HG02885 (cell line): ENCODE results near the gene TNIK.
A peak's percentile ranks its signal among the peaks of the same experiment; 100 is the strongest.

Experiments
- ATAC-seq: cut with Tn5 transposase; IDR thresholded peaks from one replicate; pipeline ENCODE4 v1.9.1; 2021; ENCODE audit warnings: mild to moderate bottlenecking; ENCODE audit not compliant: unreplicated experiment, poor library complexity

The TNIK gene

GRCh38 chr3:171470714-171471227 lies 10.6 kb upstream of the TNIK start:
- no peak for ATAC-seq

DNA sequence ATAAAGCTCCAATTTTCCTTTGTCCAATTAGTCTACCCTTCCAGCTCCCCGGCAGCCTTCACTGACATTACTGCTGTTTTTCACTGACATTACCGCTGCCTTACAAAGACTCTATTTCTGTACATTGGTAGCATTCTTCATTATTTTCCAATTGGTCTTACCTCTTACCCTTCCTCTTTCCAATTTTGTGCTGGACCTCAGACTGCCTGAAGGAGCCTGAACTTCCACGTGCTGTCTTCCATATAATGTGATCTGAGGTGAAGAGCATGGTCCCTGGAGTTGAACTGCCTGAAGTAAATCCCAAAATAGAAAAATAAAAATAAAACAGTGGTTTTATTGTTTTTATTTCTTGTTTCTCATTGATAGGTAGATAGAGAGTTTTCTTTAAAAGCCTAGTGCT lies 9.2 kb upstream of the TNIK start:
- ATAC-seq, result no peak

- ATAC-seq, result no peak
These were observed 8.2 kb upstream of the TNIK start for GRCh38 chr3:171468296-171468906.

DNA sequence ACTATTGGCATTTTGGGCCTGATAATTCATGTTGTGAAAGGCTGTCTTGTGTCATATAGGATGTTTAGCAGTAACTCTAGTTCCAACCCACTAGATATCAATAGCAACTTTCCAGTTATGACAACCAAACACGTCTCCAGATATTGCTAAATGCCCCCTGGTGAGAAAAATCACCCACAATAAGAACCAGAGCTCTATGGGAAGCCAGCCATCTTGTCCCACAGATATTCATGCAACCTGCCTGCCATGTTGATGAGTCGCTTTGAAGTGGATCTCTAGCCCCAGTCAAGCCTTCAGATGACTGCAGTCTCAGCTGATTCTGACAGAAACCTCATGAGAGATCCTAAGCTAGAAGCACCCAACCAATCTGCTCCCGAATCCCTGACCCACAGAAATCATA lies 5.6 kb upstream of the TNIK start:
- no peak for ATAC-seq

GRCh38 chr3:171464462-171464861 lies 4.3 kb upstream of the TNIK start:
- no peak for ATAC-seq

DNA sequence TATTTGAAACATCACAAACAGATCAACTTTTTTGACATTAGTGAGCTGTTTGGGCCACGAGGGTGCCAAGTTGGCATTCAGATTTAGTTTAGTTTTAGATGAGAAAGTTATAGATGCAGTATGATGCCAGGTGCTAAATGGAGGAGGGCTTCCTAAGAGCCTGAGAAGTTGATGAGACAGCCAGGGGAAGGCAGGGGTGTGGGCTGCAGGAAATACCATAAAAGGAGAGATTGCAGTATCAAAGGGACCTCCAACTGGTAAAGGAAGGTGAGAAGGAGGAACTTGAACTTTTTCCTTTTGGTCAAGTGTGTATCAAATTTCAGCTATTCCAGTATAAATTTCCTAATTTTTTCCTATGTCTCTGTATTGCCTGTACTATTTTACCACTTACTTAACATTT lies 2.0 kb upstream of the TNIK start:
- ATAC-seq, result no peak

DNA sequence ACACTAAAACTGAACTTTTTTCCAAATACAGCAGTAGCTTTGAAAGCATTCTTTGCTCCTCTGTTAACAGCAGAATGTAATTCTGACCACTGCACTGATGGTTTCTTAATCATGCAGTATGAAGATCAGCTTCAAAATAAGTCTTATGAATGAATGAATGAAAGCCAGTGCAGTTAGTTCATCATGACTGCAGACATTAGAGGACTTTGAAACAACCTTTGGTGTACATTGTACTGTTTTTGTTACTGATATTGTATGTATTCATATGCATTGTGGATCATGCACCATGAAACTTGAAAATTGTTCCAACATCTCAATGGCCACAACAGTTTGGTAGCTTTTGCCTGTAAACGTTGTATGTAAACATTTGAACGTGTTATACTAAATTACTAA lies 1.3 kb upstream of the TNIK start:
- no peak for ATAC-seq

- ATAC-seq, result peak; percentile 34
These were observed 720 bp upstream of the TNIK start for GRCh38 chr3:171460725-171461524.

DNA sequence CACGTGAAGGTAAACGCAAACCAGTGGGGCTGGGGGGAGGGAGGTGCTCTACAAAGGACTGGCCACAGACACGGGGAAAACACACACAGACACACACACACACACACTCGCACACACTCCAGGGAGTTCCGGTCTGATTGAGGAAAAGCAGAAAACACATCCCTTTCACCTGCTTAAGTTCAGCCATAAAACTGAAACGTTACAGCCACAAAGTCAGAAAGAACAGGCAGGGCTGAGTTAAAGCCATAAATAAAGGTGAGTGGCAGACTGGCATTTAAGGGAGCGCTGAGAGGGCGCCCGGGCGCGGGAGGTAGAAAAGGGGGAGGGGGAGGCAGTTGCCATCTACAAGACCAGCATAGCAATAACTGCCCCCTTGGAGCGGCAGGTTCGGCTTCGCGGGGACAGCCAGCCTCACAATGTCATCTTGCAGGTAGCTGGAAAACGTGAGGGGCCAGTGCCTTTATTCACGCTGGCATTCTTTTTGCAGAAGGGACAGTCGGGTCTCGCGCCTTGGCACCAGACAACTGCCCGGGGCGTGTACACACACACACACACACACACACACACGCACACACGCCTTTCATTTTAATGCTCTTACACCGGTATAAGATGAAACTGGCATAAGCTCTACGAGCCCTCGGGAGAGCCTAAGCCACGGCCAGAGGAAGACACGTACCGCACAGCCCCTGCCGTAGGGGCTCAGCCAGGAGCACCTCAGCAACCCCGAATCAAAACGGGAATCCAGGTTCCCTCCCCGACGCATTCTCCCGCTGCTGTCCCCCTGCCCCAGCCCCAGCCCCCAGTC lies 866 bp downstream of the TNIK start:
- no peak for ATAC-seq

- no peak for ATAC-seq
These were observed 1.4 kb downstream of the TNIK start for GRCh38 chr3:171458864-171459136.

DNA sequence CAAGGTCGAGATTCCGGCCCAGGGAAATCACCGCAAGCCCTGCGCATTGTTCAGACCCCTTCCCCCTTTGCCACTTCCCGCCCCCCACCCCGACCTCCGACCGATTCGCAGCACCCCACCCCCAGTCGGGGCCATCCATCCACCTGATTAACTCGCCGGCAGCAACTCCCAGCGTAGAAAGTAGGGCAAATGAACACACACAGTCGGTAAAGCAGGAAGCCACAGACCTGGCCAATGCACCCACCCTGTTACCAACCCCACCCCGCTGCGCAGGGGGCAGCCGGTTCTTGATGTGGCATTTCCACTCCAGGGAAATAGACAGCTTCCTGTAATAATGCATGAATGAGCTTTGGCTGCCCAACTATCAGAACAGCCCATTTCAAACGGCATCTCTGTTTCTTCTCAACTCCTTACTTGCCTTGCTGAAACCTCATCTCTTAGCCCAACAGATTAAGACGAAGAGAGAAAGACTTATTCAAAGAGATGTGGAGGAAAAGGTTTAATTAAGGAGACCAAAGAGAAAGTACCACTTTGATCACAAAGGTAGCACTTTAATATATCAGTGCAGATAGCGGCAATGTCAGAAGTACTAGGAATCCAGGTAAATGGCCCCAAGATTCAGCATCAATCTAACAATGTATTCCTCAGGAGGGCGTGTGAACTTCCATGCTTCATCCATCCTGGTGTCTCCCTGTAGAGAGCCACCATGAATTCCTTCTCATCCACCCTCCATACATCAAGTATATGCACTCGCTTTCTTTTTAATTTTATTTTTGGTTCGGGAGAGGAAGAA lies 1.9 kb downstream of the TNIK start:
- ATAC-seq, result no peak

DNA sequence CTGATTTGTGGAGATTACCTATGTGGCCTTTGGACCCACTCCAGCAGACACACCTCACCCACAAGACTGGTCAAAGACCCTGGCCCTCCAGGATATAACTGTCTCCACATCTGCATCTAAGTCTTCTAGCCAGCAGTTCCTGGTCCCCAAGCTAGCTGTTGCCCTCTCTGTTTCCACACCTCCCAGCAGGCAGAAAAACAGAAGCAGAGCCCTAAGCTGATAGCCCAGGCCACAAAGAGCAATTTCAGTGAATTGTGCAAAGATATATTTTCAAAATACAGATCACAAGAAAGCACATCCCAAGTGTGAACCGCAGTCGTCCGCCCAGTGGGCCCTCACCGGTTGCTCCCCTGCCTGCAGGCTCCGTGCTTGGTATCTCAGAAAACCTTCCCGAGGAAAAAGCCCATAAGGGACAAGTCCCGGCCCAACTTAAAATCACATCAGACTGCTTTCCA lies 2.6 kb downstream of the TNIK start:
- ATAC-seq, result no peak

DNA sequence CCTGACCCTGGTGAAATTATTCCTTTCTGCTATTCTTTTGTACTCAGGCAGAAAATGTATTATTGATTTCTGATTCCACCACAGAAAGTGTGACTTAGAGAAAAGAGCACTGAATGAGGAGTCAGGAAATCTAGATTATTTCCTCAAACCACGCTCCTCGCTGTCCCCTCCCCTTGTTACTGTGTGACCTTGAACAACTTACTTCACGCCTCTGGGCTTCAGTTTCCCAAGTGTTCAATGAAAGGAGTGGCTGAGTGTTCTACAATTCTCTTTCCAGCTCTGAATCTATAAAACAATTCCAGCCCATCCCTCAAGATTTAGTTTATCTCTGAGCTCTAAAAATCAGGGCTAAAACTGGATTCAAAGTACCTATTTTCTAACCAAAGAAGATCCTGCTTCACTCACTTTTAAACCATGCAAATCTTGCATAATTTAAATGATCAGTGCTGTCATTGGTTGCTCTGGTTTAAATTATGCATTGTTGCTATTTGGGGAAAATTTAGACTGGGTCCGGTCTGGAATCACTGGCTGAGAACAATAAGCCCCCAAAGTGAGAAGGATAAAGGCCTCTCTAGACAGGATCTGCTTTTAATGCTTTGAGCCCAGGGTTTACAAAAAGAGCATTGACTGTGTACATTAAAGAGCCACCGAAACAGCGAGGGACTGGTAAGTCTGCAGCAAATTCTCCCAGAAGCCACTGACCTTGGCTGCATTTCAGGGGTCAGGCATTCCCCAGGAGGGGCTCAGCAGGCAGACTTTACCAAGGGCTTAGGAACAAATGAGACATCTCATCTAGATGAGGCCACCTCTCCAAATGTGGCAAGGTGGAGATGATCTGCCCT lies 3.2 kb downstream of the TNIK start:
- no peak for ATAC-seq

GRCh38 chr3:171455603-171456550 lies 4.3 kb downstream of the TNIK start:
- ATAC-seq, result no peak

DNA sequence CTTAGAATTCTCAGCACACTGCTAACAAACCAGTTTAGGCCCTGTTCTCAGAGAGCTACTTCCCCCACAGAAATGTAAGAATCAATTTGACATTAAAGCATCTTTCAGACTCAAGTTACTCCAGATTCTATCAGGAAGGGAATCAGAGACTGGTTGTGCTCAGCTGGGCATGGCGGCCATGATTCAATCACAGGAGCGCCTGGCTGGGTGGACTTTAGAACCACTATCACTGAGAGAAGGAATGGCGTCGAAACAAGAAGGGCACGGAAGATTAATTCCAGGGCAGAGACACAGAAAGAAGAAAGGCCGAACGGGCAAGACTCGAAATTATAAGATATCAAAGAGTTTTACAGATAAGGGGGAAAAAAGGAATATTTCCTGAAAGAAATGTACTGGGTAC lies 6.2 kb downstream of the TNIK start:
- ATAC-seq, result no peak

DNA sequence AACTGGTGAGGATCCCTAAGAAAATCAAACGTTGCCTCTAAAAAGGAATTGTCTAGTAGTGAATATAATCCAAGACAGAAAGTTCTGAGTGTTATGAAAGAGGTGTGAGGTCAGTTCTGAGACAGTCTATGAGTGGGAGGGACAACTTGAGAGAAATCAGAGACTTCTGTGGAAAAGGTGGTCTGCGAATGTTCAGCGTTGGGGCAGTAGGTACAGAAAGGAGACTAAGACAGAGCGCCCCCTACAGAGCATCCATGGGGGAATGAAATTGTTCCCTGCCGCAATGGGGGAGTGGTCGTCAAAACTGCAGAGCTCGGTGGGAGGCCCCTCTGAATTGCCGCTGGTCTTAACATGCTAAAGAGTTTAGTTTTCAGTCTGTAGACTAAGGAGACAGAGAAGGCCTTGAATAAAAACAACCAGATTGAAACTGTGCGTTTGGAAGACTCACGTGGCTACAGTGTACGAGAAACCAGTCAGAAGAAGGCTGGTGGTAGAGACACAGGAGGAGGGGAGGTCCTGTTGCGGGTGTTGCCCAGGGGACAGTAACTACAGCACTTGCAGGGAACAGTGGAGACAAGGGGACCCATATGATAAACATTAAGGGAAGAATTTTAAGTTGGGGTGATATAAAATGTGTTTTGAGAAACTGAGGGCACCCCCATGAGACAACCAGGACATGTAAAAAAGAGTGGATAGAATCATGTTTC lies 6.9 kb downstream of the TNIK start:
- ATAC-seq, result no peak

- ATAC-seq, result no peak
These were observed 7.9 kb downstream of the TNIK start for GRCh38 chr3:171452328-171452727.

DNA sequence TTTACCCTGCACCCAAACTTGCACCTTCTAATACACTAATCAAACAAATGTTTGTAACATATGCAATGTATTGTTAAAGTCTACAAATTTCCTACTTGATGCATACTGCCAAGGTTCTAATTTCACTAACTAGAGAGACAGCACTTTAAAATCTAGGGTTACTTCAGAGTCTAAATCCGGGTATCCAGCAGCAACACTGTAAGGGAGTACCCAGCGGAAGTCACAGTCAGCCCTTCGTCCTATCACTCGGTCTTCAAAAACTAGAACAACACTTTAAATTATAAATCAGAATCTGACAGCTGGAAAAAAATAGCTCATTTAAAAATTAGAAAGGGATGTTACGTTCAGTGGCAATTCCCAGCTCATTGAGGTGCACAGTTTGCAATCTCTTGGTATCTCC lies 8.3 kb downstream of the TNIK start:
- no peak for ATAC-seq
